ENCODE measurements around the gene MSRB1. TPM values are rescaled to one million over a fixed set of nuclear protein-coding genes. Genes with fewer than 3 reads are reported as not detected.

The MSRB1 gene
- total and polyA plus RNA-seq, 8 donors = 6.2 to 68.5 (median 31.2) TPM; not detected in 1

DNA sequence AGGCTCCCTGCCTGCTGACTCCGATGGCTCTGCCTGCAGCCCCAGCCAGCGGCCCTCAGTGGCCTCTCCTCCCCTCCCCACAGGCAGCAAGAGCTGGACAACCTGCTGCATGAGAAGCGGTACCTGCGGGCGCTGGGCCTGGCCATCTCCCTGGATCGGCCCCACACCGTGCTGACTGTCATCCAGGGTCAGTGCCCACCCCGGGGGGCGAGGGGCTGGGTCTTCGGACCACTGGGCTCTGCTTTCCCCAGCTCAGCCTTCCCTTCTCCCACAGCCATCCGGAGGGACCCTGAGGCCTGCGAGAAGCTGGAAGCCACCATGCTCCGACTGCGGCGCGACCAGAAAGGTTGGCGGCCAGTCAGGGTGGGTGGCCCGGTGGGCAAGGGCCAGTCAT lies 34.9 kb upstream of the MSRB1 start:
- peaks cover 4 to 88% (median 36%) of the 10 kb centered on the region in 3 donors for H3K27me3 ChIP-seq
- H3K4me3 ChIP-seq = no peak overlapping the region
- no peaks in the 10 kb centered on the region for H3K9me3 ChIP-seq
- no peak overlapping the region for H3K27ac ChIP-seq
- intact Hi-C loops (cut with DNase I; ENCODE audit: low total_unique reads) = no loop called here
- TF ChIP-seq, protein P1, sequence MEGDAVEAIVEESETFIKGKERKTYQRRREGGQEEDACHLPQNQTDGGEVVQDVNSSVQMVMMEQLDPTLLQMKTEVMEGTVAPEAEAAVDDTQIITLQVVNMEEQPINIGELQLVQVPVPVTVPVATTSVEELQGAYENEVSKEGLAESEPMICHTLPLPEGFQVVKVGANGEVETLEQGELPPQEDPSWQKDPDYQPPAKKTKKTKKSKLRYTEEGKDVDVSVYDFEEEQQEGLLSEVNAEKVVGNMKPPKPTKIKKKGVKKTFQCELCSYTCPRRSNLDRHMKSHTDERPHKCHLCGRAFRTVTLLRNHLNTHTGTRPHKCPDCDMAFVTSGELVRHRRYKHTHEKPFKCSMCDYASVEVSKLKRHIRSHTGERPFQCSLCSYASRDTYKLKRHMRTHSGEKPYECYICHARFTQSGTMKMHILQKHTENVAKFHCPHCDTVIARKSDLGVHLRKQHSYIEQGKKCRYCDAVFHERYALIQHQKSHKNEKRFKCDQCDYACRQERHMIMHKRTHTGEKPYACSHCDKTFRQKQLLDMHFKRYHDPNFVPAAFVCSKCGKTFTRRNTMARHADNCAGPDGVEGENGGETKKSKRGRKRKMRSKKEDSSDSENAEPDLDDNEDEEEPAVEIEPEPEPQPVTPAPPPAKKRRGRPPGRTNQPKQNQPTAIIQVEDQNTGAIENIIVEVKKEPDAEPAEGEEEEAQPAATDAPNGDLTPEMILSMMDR (IDR thresholded peaks at IDR 0.05) = no peak
- TF ChIP-seq POLR2AphosphoS5 (IDR thresholded peaks at IDR 0.05) (no peak), POLR2A (IDR thresholded peaks at IDR 0.05) (no peak), EP300 (IDR thresholded peaks at IDR 0.05) (no peak)
- peaks cover 22 to 63% (median 52%) of the 10 kb centered on the region in 4 donors for H3K4me1 ChIP-seq
- peaks cover 43 to 53% (median 52%) of the 10 kb centered on the region in 4 donors for H3K36me3 ChIP-seq
- WGBS, 5 donors = 80 to 96% (median 95%) methylated on average over 2 to 18 of the region's 18 CpGs
- no peak for DNase-seq

DNA sequence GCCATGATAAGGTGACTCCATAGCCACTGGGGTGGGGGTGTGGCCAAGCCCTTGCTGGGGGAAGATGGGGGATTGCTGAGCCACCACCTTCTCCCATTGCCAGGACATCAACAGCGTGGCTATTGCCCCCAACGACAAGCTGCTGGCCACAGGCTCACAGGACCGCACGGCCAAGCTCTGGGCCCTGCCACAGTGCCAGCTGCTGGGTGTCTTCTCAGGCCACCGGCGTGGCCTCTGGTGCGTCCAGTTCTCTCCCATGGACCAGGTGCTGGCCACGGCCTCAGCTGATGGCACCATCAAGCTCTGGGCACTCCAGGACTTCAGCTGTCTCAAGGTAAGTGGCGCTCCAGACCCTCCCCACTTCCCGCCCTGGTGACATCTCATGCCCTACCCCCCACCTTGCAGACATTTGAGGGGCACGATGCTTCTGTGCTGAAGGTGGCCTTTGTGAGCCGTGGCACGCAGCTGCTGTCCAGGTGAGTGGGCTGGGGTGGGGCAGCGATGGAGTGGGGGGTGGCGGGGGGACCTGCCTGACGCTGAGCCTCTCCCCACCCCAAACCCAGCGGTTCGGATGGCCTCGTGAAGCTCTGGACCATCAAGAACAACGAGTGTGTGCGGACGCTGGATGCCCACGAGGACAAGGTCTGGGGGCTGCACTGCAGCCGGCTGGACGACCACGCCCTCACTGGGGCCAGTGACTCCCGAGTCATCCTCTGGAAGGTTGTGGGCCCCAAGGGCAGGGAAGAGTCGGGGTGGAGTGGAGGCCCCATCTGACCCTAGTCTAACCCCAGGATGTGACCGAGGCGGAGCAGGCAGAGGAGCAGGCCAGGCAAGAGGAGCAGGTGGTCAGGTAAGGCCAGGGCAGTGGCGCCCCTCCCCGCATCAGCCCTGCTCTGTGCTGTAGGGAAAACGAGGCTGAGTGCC lies 34.2 kb upstream of the MSRB1 start:
- intact Hi-C loops (cut with DNase I; ENCODE audit: low total_unique reads) = no loop called here
- no peak for DNase-seq
- Histone ChIP-seq H3K36me3 (peaks cover 43 to 53% (median 52%) of the 10 kb centered on the region in 4 donors), H3K4me3 (no peak overlapping the region), H3K27ac (no peak overlapping the region), H3K9me3 (no peaks in the 10 kb centered on the region), H3K4me1 (peaks cover 29 to 63% (median 55%) of the 10 kb centered on the region in 4 donors), H3K27me3 (peaks cover 4 to 81% (median 36%) of the 10 kb centered on the region in 3 donors)
- 90 to 94% (median 91%) methylated on average over 28 to 33 of the region's 33 CpGs for WGBS, 5 donors
- TF ChIP-seq EP300 (IDR thresholded peaks at IDR 0.05) = no peak
- TF ChIP-seq POLR2A (IDR thresholded peaks at IDR 0.05) = no peak
- TF ChIP-seq, protein P1 (IDR thresholded peaks at IDR 0.05) = no peak
- TF ChIP-seq POLR2AphosphoS5 (IDR thresholded peaks at IDR 0.05) = no peak

DNA sequence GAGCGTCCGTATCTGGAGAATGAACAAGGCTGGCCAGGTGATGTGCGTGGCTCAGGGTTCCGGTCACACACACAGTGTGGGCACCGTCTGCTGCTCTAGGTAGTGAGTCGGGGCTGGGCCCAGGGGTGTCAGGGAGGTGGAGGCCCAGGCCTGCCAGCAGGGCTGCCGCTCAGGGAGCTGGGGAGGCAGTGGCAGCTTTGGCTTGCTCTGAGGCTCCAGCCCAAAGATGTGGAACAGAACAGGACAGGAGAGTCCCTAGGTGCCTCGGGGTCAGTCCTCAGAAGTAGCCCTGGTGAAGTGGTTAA lies 33.2 kb upstream of the MSRB1 start:
- 92 to 100% (median 94%) methylated on average over 4 to 8 of the region's 8 CpGs for WGBS, 5 donors
- TF ChIP-seq POLR2AphosphoS5 (IDR thresholded peaks at IDR 0.05) (no peak), EP300 (IDR thresholded peaks at IDR 0.05) (no peak), POLR2A (IDR thresholded peaks at IDR 0.05) (no peak)
- TF ChIP-seq, protein P1 (IDR thresholded peaks at IDR 0.05) = no peak
- H3K4me3 ChIP-seq = no peak overlapping the region
- H3K27me3 ChIP-seq = peaks cover 4 to 71% (median 29%) of the 10 kb centered on the region in 3 donors
- H3K36me3 ChIP-seq = peaks cover 43 to 53% (median 52%) of the 10 kb centered on the region in 4 donors
- no peak for DNase-seq
- H3K4me1 ChIP-seq = peaks cover 31 to 56% (median 51%) of the 10 kb centered on the region in 4 donors
- intact Hi-C loops (cut with DNase I; ENCODE audit: low total_unique reads) = no loop called here
- no peaks in the 10 kb centered on the region for H3K9me3 ChIP-seq
- H3K27ac ChIP-seq = no peak overlapping the region

DNA sequence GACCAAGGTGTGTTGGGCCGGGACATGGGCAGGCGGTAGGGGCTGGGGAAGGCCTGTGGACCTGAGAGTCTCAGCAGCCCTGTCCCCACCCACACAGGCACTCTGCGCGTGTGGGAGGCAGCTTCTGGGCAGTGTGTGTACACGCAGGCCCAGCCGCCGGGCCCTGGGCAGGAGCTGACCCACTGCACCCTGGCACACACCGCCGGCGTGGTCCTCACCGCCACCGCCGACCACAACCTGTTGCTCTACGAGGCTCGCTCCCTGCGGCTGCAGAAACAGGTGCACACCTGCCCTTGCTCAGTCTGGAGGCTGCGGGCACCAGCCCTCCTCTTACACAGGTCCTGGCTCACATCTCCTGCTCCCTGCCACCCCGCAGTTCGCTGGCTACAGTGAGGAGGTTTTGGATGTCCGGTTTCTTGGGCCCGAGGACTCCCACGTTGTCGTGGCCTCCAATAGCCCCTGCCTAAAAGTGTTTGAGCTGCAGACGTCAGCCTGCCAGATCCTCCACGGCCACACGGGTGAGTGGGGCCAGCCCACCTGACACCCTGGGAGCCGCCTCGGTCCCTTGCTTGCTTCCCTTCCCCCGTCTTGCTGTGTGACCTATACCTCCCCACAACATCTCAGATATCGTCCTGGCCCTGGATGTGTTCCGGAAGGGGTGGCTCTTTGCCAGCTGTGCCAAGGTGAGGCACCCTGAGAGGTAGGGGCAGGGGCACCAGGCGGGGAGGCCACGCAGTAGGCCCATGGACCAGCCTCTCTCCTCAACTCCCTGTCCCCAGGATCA lies 32.6 kb upstream of the MSRB1 start:
- TF ChIP-seq POLR2AphosphoS5 (IDR thresholded peaks at IDR 0.05) (no peak), POLR2A (IDR thresholded peaks at IDR 0.05) (no peak), EP300 (IDR thresholded peaks at IDR 0.05) (no peak)
- TF ChIP-seq, protein P1 (IDR thresholded peaks at IDR 0.05) = no peak
- Histone ChIP-seq H3K36me3 (peaks cover 43 to 53% (median 52%) of the 10 kb centered on the region in 4 donors), H3K4me3 (no peak overlapping the region), H3K27ac (no peak overlapping the region), H3K27me3 (peaks cover 2 to 65% (median 24%) of the 10 kb centered on the region in 3 donors), H3K9me3 (no peaks in the 10 kb centered on the region), H3K4me1 (peaks cover 35 to 57% (median 51%) of the 10 kb centered on the region in 4 donors)
- DNase-seq = no peak
- intact Hi-C loops (cut with DNase I; ENCODE audit: low total_unique reads) = no loop called here
- WGBS, 5 donors = 88 to 94% (median 91%) methylated on average over 13 to 33 of the region's 33 CpGs

Measured in stomach (tissue), 9 donors.